NT2/D1 (cell line): ENCODE data around the gene TMEM97.

Experiments
- YY1 ChIP-seq: IDR thresholded peaks from 2 replicates; pipeline ENCODE4 v1.6.1; 2011; ENCODE audit not compliant: insufficient read length, insufficient read depth
- ZNF274 ChIP-seq: IDR thresholded peaks from 2 replicates; pipeline ENCODE4 v1.6.1; 2011; ENCODE audit warnings: mild to moderate bottlenecking, low read depth, low read length

DNA sequence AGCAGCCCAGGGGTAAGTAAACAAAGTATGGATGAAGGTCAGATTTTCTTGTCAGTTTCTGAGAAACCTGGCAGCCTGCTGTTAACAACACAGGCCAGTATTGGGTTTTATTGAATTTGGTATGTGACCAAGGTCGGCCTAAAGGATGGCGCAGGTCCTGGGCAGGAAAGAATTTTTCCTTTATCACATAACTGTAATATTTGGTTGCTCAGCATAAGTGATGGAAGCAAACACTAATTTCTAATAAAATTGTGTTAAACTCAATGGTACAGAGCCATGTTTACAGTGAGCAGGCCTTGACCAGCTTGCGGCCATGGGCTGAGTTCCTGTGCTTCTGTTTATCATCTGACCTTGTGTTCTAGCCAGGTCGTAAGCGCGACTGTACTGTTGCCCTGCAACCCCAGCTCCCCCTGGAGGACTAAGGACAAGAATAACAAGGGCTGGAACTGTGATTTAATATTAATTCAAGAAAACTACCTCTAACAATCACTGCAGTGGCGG is 27.8 kb downstream of the TMEM97 start:
- TF ChIP-seq YY1 (no peak), ZNF274 (no peak)
